SK-N-SH treated with all-trans-retinoic acid at 6 μM for 48 hours (cell line): ENCODE results near the gene BRAT1.
"Not testable (repeated sequence)": the region's sequence is repeated elsewhere in the genome, so short reads cannot be mapped to it uniquely, and the experiment has no call there.

Experiments used
- CREB5 ChIP-seq: fragments of 250-450 bp; sonication (Bioruptor Pico); IDR thresholded peaks from 2 replicates; pipeline ENCODE4 v1.5.1; 2020; ENCODE audit warnings: low read depth, mild to moderate bottlenecking, moderate library complexity
- CSRNP3 ChIP-seq: fragments of 250-450 bp; sonication (Bioruptor Pico); IDR thresholded peaks from 2 replicates; pipeline ENCODE4 v1.5.1; 2021; ENCODE audit warnings: mild to moderate bottlenecking, moderate library complexity
- ISL1 ChIP-seq: fragments of 250-450 bp; sonication (Bioruptor Pico); IDR thresholded peaks from 2 replicates; pipeline ENCODE4 v2.1.2; 2022; ENCODE audit warnings: mild to moderate bottlenecking, moderate library complexity
- OSR1 ChIP-seq: fragments of 250-450 bp; sonication (Bioruptor Pico); IDR thresholded peaks from 2 replicates; pipeline ENCODE4 v1.8.0; 2022; ENCODE audit warnings: moderate library complexity, mild to moderate bottlenecking, inconsistent platforms
- RARB ChIP-seq: fragments of 250-450 bp; sonication (Bioruptor Pico); IDR thresholded peaks from 2 replicates; pipeline ENCODE4 v1.8.0; 2021; ENCODE audit warnings: mild to moderate bottlenecking, moderate library complexity
- TCF4 ChIP-seq: fragments of 250-450 bp; sonication (Bioruptor Pico); IDR thresholded peaks from 2 replicates; pipeline ENCODE4 v1.8.0; 2021; ENCODE audit warnings: mild to moderate bottlenecking, moderate library complexity, borderline replicate concordance
- ZFP30 ChIP-seq: fragments of 450-650 bp; formaldehyde crosslinking; IDR thresholded peaks from 2 replicates; pipeline ENCODE4 v1.5.0; 2022; ENCODE audit warnings: mild to moderate bottlenecking, moderate library complexity
- ZNF8 ChIP-seq: fragments of 450-650 bp; formaldehyde crosslinking; IDR thresholded peaks from 2 replicates; pipeline ENCODE4 v1.5.0; 2020; ENCODE audit warnings: mild to moderate bottlenecking, moderate library complexity
- TF ChIP-seq, protein P1 (sequence below): fragments of 250-450 bp; sonication (Bioruptor Pico); IDR thresholded peaks from 2 replicates; pipeline ENCODE4 v1.8.0; 2020; ENCODE audit warnings: mild to moderate bottlenecking, moderate library complexity, borderline replicate concordance
- TF ChIP-seq, protein P2 (sequence below): fragments of 250-450 bp; sonication (Bioruptor Pico); IDR thresholded peaks from 2 replicates; pipeline ENCODE4 v1.8.0; 2021; ENCODE audit warnings: low read depth, mild to moderate bottlenecking, moderate library complexity, borderline replicate concordance

GRCh38 chr7:2563955-2564354 lies 8.6 kb upstream of the BRAT1 start:
- not testable (repeated sequence) for TF ChIP-seq ISL1 (CRISPR knock-in tag); TCF4 (CRISPR knock-in tag); CSRNP3 (CRISPR knock-in tag); ZNF8; CREB5 (CRISPR knock-in tag); OSR1; ZFP30 (CRISPR knock-in tag); RARB (CRISPR knock-in tag)
- TF ChIP-seq, protein P1, sequence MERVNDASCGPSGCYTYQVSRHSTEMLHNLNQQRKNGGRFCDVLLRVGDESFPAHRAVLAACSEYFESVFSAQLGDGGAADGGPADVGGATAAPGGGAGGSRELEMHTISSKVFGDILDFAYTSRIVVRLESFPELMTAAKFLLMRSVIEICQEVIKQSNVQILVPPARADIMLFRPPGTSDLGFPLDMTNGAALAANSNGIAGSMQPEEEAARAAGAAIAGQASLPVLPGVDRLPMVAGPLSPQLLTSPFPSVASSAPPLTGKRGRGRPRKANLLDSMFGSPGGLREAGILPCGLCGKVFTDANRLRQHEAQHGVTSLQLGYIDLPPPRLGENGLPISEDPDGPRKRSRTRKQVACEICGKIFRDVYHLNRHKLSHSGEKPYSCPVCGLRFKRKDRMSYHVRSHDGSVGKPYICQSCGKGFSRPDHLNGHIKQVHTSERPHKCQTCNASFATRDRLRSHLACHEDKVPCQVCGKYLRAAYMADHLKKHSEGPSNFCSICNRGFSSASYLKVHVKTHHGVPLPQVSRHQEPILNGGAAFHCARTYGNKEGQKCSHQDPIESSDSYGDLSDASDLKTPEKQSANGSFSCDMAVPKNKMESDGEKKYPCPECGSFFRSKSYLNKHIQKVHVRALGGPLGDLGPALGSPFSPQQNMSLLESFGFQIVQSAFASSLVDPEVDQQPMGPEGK (CRISPR knock-in tag): not testable (repeated sequence)
- TF ChIP-seq, protein P2, sequence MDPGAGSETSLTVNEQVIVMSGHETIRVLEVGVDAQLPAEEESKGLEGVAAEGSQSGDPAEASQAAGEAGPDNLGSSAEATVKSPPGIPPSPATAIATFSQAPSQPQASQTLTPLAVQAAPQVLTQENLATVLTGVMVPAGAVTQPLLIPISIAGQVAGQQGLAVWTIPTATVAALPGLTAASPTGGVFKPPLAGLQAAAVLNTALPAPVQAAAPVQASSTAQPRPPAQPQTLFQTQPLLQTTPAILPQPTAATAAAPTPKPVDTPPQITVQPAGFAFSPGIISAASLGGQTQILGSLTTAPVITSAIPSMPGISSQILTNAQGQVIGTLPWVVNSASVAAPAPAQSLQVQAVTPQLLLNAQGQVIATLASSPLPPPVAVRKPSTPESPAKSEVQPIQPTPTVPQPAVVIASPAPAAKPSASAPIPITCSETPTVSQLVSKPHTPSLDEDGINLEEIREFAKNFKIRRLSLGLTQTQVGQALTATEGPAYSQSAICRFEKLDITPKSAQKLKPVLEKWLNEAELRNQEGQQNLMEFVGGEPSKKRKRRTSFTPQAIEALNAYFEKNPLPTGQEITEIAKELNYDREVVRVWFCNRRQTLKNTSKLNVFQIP (CRISPR knock-in tag): not testable (repeated sequence)
